ENCODE measurements around the gene PLAAT5.
"Not testable (repeated sequence)": the region's sequence is repeated elsewhere in the genome, so short reads cannot be mapped to it uniquely, and the experiment has no call there.

Gene PLAAT5

GRCh38 chr11:63532799-63533475, 42.0 kb upstream of the PLAAT5 start:
- TF ChIP-seq CTCF (IDR thresholded peaks at IDR 0.05; ENCODE audit: low read depth, low read length): no peak
- no peak overlapping the region for H3K4me3 ChIP-seq (ENCODE audit: low read depth, low read length)
- no peak for DNase-seq (ENCODE audit: low read depth, low spot score)
- in situ Hi-C loops (cut with HindIII; ENCODE audit: low sequenced_read_pairs): no loop called here

GRCh38 chr11:63532117-63532516, 41.1 kb upstream of the PLAAT5 start:
- no peak for DNase-seq (ENCODE audit: low read depth, low spot score)
- TF ChIP-seq CTCF (IDR thresholded peaks at IDR 0.05; ENCODE audit: low read depth, low read length): no peak
- H3K4me3 ChIP-seq (ENCODE audit: low read depth, low read length): no peak overlapping the region
- in situ Hi-C loops (cut with HindIII; ENCODE audit: low sequenced_read_pairs): no loop called here

DNA sequence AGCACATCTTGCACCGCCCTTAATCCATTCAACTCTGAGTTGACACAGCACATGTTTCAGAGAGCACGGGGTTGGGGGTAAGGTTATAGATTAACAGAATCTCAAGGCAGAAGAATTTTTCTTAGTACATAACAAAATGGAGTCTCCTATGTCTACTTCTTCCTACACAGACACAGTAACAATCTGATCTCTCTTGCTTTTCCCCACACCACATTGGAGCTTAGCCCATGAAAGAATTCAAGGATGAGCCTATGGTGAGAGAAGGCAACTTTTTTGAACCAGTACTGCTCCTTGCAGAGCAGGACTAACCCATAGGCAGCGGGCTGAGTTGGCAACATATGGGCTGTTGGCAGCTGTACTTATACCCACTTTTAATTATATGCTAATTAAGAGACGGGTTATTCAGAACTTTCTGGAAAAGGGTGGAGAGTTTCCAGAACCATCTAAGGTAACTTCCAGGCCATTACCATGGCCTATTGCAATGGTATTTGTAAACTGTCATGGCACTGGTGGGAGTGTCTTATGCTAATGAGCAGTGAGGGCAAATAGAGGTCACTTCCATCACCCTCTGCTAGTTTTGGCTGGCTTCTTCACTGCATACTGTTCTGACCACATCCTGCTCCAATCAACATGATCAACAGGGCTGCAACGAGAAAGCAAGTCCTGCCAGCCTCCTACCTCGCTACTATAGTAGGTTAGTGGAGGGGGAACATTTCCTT, 40.3 kb upstream of the PLAAT5 start:
- DNase-seq (ENCODE audit: low read depth, low spot score): peak; percentile 92
- in situ Hi-C loops (cut with HindIII; ENCODE audit: low sequenced_read_pairs); H3K4me3 ChIP-seq (ENCODE audit: low read depth, low read length): not testable (repeated sequence)

GRCh38 chr11:63530021-63530420, 39.1 kb upstream of the PLAAT5 start:
- no peak overlapping the region for H3K4me3 ChIP-seq (ENCODE audit: low read depth, low read length)
- in situ Hi-C loops (cut with HindIII; ENCODE audit: low sequenced_read_pairs): no loop called here
- DNase-seq (ENCODE audit: low read depth, low spot score): no peak
- no peak for TF ChIP-seq CTCF (IDR thresholded peaks at IDR 0.05; ENCODE audit: low read depth, low read length)

- H3K4me3 ChIP-seq (ENCODE audit: low read depth, low read length); in situ Hi-C loops (cut with HindIII; ENCODE audit: low sequenced_read_pairs); DNase-seq (ENCODE audit: low read depth, low spot score): not testable (repeated sequence)
These were observed 38.4 kb upstream of the PLAAT5 start for GRCh38 chr11:63529373-63529772.

GRCh38 chr11:63528729-63529278, 37.8 kb upstream of the PLAAT5 start:
- H3K4me3 ChIP-seq (ENCODE audit: low read depth, low read length); in situ Hi-C loops (cut with HindIII; ENCODE audit: low sequenced_read_pairs); DNase-seq (ENCODE audit: low read depth, low spot score): not testable (repeated sequence)

- in situ Hi-C loops (cut with HindIII; ENCODE audit: low sequenced_read_pairs); H3K4me3 ChIP-seq (ENCODE audit: low read depth, low read length); DNase-seq (ENCODE audit: low read depth, low spot score): not testable (repeated sequence)
These were observed 37.2 kb upstream of the PLAAT5 start for GRCh38 chr11:63528156-63528555.

DNA sequence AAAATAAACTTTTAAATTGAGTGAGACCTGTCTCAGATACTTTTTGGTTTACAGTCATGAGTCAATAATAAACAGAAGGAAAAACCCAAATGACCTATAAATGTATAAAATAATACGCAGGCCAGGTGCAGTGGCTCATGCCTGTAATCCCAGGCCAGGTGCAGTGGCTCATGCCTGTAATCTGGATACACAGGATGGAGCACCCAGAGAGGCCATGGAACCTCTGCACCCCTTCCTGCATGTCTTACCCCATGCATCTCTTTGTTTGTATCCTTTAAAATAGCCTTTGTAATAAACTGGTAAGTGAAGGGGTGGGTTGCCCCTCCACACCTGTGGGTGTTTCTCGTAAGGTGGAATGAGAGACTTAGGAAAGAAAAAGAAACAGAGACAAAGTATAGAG, 36.7 kb upstream of the PLAAT5 start:
- in situ Hi-C loops (cut with HindIII; ENCODE audit: low sequenced_read_pairs): no loop called here
- no peak for TF ChIP-seq CTCF (IDR thresholded peaks at IDR 0.05; ENCODE audit: low read depth, low read length)
- no peak for DNase-seq (ENCODE audit: low read depth, low spot score)
- H3K4me3 ChIP-seq (ENCODE audit: low read depth, low read length): no peak overlapping the region
